Measurements from ENCODE around the gene SLC22A23. TPM values are rescaled to one million over a fixed set of nuclear protein-coding genes. Genes with fewer than 3 reads are reported as not detected.

SLC22A23 gene
- total RNA-seq, 1 experiment from 2014 or later = 5.7 TPM

- Histone ChIP-seq H4K20me1 (ENCODE audit: low read length) (no peaks in the 10 kb centered on the region), H3K9me2 (replicated peaks; ENCODE audit: low read length) (no peaks in the 10 kb centered on the region), H3K36me3 (ENCODE audit: low read depth, low read length) (no peaks in the 10 kb centered on the region), H3K4me3 (ENCODE audit: low read length) (no peak overlapping the region), H3K9me3 (ENCODE audit: low read length) (no peaks in the 10 kb centered on the region), H2AFZ (ENCODE audit: low read length) (no peak overlapping the region), H3K27me3 (ENCODE audit: low read length) (no peaks in the 10 kb centered on the region), H3K79me2 (ENCODE audit: low read length) (no peaks in the 10 kb centered on the region), H3F3A (ENCODE audit: low read length, unreplicated experiment) (no peaks in the 10 kb centered on the region), H3K27ac (ENCODE audit: low read length) (no peak overlapping the region), H3K4me2 (ENCODE audit: low read length) (no peak overlapping the region), H3K4me1 (ENCODE audit: insufficient read depth, low read length) (peaks cover 6% of the 10 kb centered on the region), H3K9ac (ENCODE audit: low read length) (no peak overlapping the region)
- CTCF ChIA-PET = no interaction called here
- intact Hi-C loops (cut with micrococcal nuclease) = no loop called here
- BruUV-seq (replicated peaks) = no TSS peak
- ATAC-seq (no peak), DNase-seq (no peak)
- POLR2A ChIA-PET (ENCODE audit: unreplicated experiment) = no interaction called here
- TF ChIP-seq EZH2 (IDR thresholded peaks at IDR 0.05; ENCODE audit: low read length, unreplicated experiment) = no peak
- TF ChIP-seq CTCF (conservative IDR thresholded peaks at IDR 0.05; ENCODE audit: low read depth, low read length) = no peak
- no peak for TF ChIP-seq EZH2phosphoT487 (IDR thresholded peaks at IDR 0.05; ENCODE audit: borderline replicate concordance, low read length)
Observed at GRCh38 chr6:3490625-3490980, 33.8 kb upstream of the SLC22A23 start.

- Histone ChIP-seq H3K9me2 (replicated peaks; ENCODE audit: low read length) (no peaks in the 10 kb centered on the region), H4K20me1 (ENCODE audit: low read length) (no peaks in the 10 kb centered on the region), H3K36me3 (ENCODE audit: low read depth, low read length) (no peaks in the 10 kb centered on the region), H3K27ac (ENCODE audit: low read length) (no peak overlapping the region), H3K4me3 (ENCODE audit: low read length) (no peak overlapping the region), H3K4me2 (ENCODE audit: low read length) (no peak overlapping the region), H3K9me3 (ENCODE audit: low read length) (no peaks in the 10 kb centered on the region), H2AFZ (ENCODE audit: low read length) (no peak overlapping the region), H3K4me1 (ENCODE audit: insufficient read depth, low read length) (peaks cover 6% of the 10 kb centered on the region), H3K79me2 (ENCODE audit: low read length) (no peaks in the 10 kb centered on the region), H3F3A (ENCODE audit: low read length, unreplicated experiment) (no peaks in the 10 kb centered on the region), H3K27me3 (ENCODE audit: low read length) (no peaks in the 10 kb centered on the region), H3K9ac (ENCODE audit: low read length) (no peak overlapping the region)
- DNase-seq (no peak), ATAC-seq (no peak)
- ChIA-PET CTCF (no interaction called here), POLR2A (ENCODE audit: unreplicated experiment) (no interaction called here)
- no peak for TF ChIP-seq EZH2 (IDR thresholded peaks at IDR 0.05; ENCODE audit: low read length, unreplicated experiment)
- intact Hi-C loops (cut with micrococcal nuclease) = no loop called here
- no TSS peak for BruUV-seq (replicated peaks)
Observed at GRCh38 chr6:3489961-3490624, 33.2 kb upstream of the SLC22A23 start.

GRCh38 chr6:3489027-3489757 lies 32.3 kb upstream of the SLC22A23 start:
- CTCF ChIA-PET = no interaction called here
- no TSS peak for BruUV-seq (replicated peaks)

More at GRCh38 chr6:3489027-3489757, 32.3 kb upstream of the SLC22A23 start:
- Histone ChIP-seq H3K4me2 (ENCODE audit: low read length) (no peak overlapping the region), H3K4me3 (ENCODE audit: low read length) (no peak overlapping the region), H3K4me1 (ENCODE audit: insufficient read depth, low read length) (peaks cover 2% of the 10 kb centered on the region), H4K20me1 (ENCODE audit: low read length) (no peaks in the 10 kb centered on the region), H3K36me3 (ENCODE audit: low read depth, low read length) (no peaks in the 10 kb centered on the region), H2AFZ (ENCODE audit: low read length) (no peak overlapping the region), H3F3A (ENCODE audit: low read length, unreplicated experiment) (no peaks in the 10 kb centered on the region), H3K9ac (ENCODE audit: low read length) (no peak overlapping the region), H3K27ac (ENCODE audit: low read length) (no peak overlapping the region), H3K27me3 (ENCODE audit: low read length) (no peaks in the 10 kb centered on the region), H3K9me2 (replicated peaks; ENCODE audit: low read length) (no peaks in the 10 kb centered on the region), H3K79me2 (ENCODE audit: low read length) (no peaks in the 10 kb centered on the region), H3K9me3 (ENCODE audit: low read length) (no peaks in the 10 kb centered on the region)
- ATAC-seq (no peak), DNase-seq (peak; percentile 25)
- intact Hi-C loops (cut with micrococcal nuclease) = no loop called here
- POLR2A ChIA-PET (ENCODE audit: unreplicated experiment) = no interaction called here
- no peak for TF ChIP-seq CTCF (conservative IDR thresholded peaks at IDR 0.05; ENCODE audit: low read depth, low read length)
- TF ChIP-seq EZH2phosphoT487 (IDR thresholded peaks at IDR 0.05; ENCODE audit: borderline replicate concordance, low read length) = no peak
- no peak for TF ChIP-seq EZH2 (IDR thresholded peaks at IDR 0.05; ENCODE audit: low read length, unreplicated experiment)

Data from PC-3 (cell line).